ENCODE measurements around the gene PTRH1.
A peak's percentile ranks its signal among the peaks of the same experiment; 100 is the strongest.

Gene PTRH1

DNA sequence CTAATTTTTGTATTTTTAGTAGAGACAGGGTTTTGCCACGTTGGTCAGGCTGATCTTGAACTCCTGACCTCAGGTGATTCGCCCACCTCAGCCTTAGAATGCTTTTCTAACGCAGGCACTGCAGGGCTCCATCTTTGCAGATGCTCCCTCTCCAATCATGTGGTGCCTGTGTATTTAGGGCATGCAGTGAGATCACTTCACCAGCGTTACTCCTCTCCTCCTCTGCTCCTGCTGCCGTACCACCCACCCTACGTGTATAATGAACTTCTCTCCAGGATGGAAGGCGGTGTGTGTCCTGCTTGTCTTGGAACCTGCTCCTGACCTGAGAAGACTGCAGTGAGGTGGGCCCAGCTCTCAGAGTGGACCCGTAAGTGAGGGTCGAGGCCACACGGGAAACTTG, 22.3 kb downstream of the PTRH1 start:
- DNase-seq = no peak

DNA sequence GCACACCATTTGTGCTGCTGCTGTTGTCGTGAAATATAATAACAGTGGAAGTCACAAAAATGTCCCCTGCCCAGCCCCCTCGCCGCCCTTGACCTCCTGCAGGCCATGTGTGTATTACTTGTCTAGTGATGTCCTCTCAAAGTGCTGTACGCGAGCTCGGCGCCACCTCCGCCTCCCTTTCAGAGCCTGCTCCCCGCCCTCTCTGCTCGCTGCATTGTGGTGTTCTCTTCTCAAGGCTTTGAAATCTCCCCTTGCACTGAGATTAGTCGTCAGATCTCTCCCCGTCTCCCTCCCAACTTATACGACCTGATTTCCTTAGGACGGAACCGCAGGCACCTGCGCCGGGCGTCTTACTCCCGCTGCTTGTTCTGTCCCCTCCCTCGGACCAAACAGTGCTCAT, 23.4 kb downstream of the PTRH1 start:
- no peak for DNase-seq

DNA sequence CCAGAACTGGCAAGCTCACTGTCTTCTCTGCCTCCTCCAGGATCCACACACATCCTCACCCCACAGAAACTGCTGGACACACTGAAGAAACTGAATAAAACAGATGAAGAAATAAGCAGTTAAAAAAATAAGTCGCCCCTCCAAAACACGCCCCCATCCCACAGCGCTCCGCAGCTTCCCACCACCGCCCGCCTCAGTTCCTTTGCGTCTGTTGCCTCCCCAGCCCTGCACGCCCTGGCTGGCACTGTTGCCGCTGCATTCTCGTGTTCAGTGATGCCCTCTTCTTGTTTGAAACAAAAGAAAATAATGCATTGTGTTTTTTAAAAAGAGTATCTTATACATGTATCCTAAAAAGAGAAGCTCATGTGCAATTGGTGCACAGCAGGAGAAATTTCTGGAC, 24.7 kb downstream of the PTRH1 start:
- DNase-seq = no peak

DNA sequence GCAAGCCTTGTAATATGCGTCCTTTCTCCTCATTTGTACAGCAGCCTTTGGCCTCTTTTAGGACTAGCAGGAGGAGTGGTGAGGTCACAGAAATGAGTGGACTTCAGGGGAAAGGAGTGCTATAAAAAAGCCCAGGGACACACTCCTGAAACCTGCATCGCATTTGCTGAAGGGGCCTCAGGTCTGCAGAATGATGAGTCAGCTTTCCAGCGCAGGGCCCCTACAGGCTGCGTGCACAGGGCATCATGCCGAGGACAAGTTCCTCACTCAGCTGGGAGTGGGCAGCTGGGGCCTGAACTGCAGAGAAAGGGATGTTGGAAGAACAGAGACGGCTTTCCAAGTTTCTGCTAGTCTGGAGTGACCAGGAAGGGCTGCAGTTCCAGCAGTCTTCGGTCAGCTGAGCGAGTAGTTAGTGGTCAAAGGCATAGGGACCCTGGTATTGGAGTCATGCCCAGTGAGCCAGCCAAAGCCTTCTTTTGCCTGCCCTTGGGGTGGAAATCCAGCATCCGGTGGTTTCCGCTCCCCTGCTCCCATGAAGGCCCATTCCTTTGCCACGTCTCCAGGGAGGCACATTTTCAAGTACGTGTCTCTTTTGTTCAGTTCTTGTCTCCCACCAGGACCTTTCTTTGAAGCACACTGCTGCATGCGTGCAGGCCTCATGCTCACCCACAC, 26.0 kb downstream of the PTRH1 start:
- no peak for DNase-seq

DNA sequence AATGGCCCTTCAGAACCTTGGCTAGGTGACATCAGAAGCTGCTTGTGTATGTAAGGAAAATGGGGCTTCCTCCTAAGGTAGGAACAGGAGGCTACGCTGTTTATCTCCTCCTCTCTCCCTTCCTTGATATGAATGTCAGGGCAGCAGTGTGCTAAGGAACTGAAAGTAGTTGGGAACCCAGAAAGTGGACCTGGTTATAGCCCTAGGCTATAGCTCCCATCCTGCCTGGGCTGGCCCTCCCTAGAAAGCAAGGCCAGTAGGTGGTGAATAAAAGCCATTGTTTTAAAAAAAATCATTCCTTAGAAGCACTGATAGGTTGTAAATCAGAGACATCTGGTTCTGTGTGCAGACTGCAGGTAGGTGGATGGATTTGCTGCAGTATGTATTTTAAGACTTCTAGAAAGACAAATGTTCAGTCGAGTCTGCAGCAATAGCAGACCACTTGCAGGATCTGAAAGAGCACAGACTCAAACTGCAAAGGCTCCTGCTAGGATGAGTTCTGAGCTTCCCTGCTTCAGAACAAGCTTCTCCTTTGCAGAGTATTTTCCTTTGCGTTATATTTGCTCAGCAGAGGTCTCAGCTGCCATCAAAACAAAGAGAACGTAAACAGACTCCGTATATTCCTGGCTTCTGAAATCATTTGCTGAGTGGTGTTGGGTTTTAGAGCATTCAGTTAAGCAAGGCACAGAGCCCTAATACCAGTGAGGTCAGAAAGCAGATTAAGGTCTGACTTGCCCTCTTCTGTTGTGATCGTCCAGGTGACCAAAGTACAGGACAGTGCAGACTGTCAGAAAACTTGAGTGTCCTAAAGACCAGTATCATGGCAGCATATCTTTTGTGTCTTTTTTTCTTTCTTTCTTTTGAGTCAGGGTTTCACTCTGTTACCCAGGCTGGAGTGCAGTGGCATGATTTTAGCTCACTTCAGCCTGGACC, 28.7 kb downstream of the PTRH1 start:
- no peak for DNase-seq

DNA sequence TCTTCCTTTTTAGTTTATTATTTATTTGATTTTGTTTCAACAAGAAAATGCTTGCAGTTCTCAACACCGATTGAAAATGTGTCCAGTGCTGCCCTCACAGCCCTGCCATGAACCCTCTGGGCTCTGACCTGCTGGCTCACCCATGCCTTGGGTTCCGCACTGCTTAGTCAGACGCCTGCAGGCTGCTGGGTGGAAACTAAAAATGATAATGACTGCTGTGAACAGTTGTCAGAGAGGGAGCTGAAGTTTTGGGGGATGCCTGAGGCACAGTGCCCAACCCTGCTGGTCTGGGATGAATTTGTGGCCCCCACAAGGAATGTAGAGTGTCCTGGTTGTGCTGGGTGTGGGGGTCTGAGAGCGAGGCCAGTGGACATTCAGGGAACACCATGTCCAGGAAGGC, 30.9 kb downstream of the PTRH1 start:
- no peak for DNase-seq

DNA sequence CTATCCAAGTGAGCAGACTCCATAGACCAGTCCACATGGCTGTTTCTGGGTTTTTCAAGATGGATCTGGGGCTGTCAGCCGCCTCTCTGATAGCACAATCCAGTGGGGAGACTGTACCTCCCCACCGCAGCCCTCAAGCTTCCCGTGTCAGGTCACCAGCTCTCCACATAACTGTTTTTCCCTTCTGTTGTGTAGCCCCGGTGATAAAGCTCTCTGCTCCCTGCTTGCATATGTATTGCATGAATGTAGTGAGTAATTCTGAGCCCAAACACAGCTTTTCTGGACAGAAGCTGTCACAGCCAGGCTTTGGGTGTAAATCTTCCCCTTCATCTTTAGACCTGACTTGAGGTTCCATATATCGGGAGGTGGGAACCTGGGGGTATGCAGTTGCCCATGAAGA, 31.7 kb downstream of the PTRH1 start:
- DNase-seq = no peak

DNA sequence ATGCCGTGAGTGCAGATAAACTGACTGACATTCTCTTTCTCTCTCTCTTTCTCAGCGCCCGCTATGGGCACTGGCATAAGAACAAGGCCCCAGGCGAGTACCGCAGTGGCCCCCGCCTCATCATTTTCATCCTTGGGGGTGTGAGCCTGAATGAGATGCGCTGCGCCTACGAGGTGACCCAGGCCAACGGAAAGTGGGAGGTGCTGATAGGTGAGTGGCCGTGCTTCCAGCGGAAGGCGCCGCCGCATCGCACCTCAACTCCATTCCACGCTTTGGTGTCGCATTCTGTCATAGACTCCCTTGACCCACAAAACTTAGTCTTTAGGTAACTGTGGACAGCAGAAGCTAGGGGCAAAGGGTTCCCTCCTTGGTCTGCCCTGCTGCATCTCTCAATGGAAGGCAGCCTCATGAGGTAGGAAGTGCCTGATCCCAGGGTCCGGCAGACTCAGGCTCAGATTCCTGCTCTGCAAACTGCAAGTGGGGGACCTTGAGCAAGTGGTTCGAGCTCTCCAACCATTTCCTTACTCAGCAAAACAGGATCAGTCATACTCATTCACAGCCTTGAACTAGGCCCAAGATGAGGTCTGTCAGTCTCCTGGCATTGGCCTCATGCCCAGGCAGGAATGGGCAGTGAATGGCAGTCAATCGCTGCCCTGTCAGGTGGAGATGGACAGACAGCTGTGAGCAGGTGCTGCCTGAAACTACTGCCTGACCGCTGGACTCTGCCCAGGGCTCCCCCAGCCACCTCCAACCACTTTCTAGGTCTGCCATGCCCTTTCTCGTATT, 32.9 kb downstream of the PTRH1 start:
- no peak for DNase-seq

DNA sequence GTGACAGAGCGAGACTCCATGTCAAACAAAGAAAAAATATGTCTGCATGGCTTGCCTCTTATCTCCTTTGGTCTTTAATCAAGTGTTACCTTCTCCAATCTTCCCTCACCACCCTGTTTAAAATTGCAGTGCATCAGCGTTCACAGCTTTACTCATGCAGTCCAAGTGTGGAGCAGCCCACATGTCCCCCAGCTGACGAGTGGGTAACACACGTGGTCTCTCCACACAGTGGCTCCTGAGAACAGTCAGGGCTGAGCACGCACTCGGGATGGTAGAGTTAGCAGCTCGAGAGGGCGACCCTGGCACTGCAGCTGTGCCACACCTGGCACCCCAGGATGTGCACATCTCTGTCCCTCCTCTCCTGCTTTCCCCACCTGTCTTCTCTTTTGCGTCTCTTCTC, 34.6 kb downstream of the PTRH1 start:
- DNase-seq = no peak

DNA sequence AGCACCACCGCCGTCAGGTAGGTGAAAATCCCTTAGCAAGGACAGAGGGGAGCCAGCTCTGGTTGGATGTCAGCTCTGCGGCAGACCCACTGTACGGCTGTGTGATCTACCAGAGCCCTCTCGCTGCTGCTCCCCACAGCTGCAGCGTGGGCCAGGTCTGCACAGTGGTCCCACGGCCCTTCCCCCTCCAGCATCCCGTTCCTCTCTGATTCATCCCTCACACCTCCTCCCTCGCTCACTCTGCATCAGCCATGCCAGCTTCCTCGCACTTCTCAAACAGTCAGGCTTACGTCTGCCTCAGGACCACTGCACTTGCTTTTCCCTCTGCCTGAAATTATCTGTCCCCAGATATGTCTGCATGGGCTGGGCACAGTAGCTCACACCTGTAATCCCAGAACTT, 35.2 kb downstream of the PTRH1 start:
- no peak for DNase-seq

DNA sequence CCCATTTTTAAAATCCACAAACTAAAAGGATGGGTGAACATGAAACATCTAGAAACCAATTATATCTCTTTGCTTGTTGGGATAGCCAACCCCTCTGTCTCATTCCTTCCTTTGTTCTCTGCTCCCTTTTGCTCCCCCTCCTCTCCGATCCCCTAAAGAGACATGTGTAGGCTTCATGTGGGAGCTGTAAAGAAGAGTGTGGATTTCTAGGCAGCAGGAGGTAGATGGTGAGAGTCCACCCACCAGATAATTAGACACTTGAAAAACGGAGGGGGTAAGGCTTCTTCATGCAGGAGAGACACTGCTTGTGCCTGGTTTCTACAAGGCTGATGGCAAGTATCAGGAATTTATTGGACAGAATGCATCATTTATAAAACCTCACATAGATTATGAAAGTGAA, 36.0 kb downstream of the PTRH1 start:
- DNase-seq = no peak

DNA sequence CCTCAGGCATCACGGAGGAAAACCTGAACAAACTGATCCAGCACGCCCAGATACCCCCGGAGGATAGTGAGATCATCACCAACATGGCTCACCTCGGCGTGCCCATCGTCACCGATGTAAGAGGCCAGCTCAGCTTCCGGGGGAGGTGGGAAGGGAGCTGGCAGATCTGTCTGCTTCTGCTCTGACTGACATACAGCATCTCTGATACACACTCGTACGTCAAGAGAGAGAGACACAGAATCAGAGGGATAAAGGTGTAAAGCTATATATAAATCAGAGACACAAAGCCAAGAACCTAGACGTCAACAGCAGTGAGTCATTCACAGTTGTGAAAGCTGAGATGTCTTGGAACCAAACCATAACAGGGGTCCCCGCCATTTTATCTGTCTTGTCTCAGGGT, 38.8 kb downstream of the PTRH1 start:
- no peak for DNase-seq

DNA sequence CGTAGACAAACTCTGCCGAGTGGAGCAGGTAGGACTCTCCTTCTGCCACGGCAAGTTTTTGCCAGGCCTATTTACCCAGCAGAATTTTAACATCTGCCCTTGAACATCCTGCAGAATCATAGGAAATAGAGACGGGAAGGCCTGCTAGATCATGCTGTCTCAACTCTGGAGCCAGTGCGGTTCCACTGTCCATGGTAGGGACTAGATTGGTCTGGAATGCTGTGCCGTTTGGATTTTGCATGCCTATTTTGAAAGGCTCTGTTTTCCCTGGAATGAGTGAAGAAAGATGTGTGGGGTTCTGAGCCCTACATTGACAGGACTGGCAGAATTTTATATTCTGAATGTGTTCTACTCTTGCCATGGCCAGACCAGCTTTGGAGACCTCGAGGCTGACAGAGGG, 42.2 kb downstream of the PTRH1 start:
- no peak for DNase-seq

DNA sequence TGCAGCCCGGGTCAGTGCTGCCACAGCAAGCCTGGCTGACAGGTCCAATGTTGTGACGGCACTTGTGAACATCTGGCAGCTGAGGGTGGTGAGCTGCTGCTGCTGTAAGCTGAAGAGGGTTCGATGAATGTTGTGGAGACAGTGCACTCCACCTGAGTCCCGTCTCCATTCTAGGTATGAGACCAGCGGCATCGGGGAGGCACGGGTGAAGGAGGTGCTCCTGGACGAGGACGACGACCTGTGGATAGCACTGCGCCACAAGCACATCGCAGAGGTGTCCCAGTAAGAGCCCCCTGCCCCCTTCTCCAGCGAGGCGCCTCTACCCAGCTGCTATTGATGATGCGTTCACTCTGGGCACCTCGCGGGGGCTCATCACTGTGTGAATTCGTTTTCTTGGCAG, 47.6 kb downstream of the PTRH1 start:
- peak; percentile 21 for DNase-seq

DNA sequence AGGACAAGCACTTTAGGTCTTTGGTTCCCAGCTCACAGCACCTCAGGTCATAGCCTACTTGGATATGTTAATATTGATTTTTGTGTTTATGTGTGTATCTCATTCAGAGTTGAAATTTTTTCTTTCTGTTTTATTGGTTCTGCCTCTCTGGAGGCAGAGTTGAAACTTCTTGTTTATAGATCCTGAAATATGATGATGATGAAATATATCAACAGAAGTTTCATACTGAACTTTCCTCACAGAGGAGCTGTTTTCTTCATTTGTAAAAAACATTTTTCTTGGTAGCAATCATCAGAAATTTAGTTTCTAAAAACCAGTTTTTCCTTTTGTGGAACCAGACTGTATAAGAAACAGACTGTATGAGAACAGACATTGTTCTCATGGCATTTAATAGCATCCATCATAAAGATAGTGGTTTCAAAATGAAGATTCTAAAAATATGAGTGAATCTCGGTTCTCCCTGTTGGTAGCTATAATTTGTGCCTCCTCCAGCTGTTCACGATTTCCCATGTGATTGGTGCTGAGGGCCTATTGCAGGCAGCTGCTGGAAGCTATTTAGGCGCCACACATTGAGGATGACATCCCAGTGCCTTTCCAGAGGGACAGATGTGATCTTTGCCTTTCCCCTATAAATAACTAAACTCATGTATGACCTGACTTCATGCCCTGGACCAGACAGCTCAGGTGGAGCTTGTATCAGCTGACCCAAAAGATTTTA, 48.2 kb downstream of the PTRH1 start:
- peak; percentile 31 for DNase-seq

DNA sequence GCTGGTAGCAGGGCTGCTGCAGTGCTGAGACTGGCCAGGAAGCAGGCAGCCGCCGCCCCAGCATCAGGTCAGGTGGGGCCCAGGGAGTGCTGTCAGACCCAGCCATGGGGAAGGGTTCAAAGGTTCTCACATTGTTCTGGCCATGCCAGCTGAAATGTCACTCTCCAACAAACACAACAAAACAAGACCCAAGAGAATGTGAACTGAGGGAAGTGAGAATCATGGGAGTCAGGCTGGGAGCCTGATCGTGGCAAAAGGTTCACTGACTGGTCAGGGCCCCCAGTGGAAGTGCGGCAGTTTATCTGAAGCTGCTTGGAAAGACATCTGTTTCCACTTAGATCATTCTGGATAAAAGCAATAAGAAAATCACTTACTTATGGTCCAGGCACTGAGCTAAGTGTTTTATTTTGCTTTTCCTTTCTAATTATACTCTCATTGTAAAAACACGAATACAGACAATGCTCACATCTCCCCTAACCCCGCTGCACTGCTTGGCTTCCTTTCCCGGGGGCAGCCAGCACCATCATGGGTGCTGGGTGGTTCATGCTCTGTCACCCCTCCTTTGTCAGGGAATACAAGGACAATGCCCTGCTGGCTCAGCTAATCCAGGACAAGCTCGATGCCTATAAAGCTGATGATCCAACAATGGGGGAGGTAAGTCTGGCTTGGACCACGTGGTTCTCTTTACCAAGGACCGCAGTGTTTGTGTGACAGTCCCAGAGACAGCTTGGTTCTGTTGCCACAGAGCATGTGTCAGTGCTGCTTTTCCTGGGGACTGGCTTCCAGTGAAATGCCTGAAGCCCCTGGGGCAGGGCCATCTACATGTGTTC, 50.6 kb downstream of the PTRH1 start:
- DNase-seq = peak; percentile 35

DNA sequence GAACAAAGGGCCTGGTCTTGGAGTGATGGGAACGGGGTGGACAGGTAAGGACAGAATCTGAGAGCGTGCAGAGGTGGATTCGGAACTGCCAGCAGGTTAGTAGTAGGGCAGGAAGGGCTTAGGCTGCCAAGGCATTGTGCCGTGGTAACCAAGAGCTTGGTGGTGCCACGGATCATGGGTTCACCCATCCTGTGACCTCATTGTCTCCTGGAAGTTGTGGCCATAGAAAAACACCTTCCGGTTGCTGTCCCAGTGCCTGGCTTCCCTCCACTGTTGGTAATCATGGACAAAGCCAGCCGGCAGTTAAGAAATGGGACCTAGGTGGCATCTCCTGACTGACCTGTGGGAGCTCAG, 51.2 kb downstream of the PTRH1 start:
- DNase-seq = no peak
